Vagina (tissue), 2 donors: ENCODE measurements around the gene ELMOD3.

Experiments
- POLR2A ChIP-seq, 2 donors: fragments of 450-650 bp; IDR thresholded peaks; one replicate each; pipeline ENCODE4 v1.6.1; 2017; ENCODE audit warnings: antibody characterized with exemption in 2 of 2, mild to moderate bottlenecking in 2 of 2, moderate library complexity in 2 of 2
- POLR2AphosphoS5 ChIP-seq, 2 donors: sonication (generic); formaldehyde crosslinking; IDR thresholded peaks; one replicate each; pipeline ENCODE4 v1.9.0; 2017; ENCODE audit warnings: antibody characterized with exemption in 2 of 2, mild to moderate bottlenecking in 2 of 2, low read depth in 1 of 2; ENCODE audit not compliant: insufficient read depth in 1 of 2
- TF ChIP-seq, protein P1 (sequence below), 3 experiments: fragments of 450-650 bp in 2 of 3; fragments of 200-600 bp in 1 of 3; sonication (generic) in 1 of 3; IDR thresholded peaks; one replicate each; pipeline ENCODE4 v1.5.1; 2017 to 2019; ENCODE audit warnings: antibody characterized with exemption in 3 of 3, mild to moderate bottlenecking in 2 of 3, moderate library complexity in 2 of 3

DNA sequence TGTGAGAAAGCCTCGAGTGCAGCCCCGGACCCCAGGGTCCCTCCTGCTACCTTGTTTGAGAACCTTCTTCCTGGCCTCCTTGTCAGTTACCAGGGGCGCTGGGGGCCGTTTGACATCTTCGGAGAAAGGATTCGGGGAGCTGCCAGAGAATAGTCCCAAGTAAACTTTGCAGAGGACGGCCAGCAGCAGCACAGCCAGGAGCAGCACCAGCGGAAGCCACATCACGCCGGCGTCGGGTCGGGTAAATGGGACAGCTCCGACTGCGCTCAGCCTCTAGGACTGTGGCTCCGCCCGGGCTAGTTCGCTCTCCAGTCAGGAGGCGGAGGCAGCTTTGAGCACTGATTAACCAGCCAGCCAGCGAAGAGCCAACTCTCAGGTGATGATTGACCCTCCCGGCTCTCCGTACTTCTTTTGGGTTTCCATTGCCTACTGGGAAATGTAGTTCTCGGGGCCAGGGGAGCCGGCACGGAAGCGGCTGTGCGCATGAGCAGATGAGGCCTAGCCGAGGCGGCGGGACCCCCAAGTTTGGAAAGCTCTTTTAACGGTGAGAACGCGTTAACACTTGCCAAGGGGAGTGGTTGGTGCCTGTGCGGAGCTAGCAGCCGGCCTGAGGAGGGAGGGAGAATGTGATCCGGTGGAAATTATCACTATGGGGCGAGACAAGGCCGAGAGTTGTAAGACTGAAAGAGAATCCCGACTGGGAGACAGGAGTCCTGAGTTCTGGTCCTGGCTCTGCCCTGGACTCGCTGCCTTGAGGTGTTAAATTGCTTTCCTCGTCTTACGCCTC, at the start of gene ELMOD3, which contains the start of gene RETSAT:
- peak in 1 of 2 donors; percentile 76 for TF ChIP-seq POLR2A (IDR thresholded peaks at IDR 0.05)
- TF ChIP-seq, protein P1, sequence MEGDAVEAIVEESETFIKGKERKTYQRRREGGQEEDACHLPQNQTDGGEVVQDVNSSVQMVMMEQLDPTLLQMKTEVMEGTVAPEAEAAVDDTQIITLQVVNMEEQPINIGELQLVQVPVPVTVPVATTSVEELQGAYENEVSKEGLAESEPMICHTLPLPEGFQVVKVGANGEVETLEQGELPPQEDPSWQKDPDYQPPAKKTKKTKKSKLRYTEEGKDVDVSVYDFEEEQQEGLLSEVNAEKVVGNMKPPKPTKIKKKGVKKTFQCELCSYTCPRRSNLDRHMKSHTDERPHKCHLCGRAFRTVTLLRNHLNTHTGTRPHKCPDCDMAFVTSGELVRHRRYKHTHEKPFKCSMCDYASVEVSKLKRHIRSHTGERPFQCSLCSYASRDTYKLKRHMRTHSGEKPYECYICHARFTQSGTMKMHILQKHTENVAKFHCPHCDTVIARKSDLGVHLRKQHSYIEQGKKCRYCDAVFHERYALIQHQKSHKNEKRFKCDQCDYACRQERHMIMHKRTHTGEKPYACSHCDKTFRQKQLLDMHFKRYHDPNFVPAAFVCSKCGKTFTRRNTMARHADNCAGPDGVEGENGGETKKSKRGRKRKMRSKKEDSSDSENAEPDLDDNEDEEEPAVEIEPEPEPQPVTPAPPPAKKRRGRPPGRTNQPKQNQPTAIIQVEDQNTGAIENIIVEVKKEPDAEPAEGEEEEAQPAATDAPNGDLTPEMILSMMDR (IDR thresholded peaks at IDR 0.05) = no peak
- TF ChIP-seq POLR2AphosphoS5 (IDR thresholded peaks at IDR 0.05; ENCODE audit: insufficient read depth in 1 of 2, low read depth in 1 of 2) = peak; percentile 95 to 99
